ENCODE results near the gene ADGRA3. TPM values are rescaled to one million over a fixed set of nuclear protein-coding genes. Genes with fewer than 3 reads are reported as not detected.

ADGRA3 gene
- total and polyA plus RNA-seq, 2 of the 13 experiments (the other 11 are each of a cell fraction or from before 2014, with no cell fraction given) = 32.2 to 40.8 TPM

- TF ChIP-seq E2F5 (CRISPR knock-in tag; conservative IDR thresholded peaks at IDR 0.05) = no peak
- TF ChIP-seq, protein P1, sequence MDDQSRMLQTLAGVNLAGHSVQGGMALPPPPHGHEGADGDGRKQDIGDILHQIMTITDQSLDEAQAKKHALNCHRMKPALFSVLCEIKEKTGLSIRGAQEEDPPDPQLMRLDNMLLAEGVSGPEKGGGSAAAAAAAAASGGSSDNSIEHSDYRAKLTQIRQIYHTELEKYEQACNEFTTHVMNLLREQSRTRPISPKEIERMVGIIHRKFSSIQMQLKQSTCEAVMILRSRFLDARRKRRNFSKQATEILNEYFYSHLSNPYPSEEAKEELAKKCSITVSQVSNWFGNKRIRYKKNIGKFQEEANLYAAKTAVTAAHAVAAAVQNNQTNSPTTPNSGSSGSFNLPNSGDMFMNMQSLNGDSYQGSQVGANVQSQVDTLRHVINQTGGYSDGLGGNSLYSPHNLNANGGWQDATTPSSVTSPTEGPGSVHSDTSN (CRISPR knock-in tag; IDR thresholded peaks at IDR 0.05; ENCODE audit: borderline replicate concordance) = no peak
- 0 out of 2 replicates have a peak, but pooled peaks have one; percentile 47 for TF ChIP-seq FOXK1 (CRISPR knock-in tag; IDR thresholded peaks at IDR 0.05; ENCODE audit: borderline replicate concordance, low read depth)
- peak; percentile 52 for TF ChIP-seq NCOA2 (CRISPR knock-in tag; IDR thresholded peaks at IDR 0.05)
- TF ChIP-seq EP300 (IDR thresholded peaks at IDR 0.05; ENCODE audit: low read depth in 2 of 2, low read length in 2 of 2) = 0 out of 4 replicates have a peak, but pooled peaks of 1 of the 2 experiments have one; percentile 25
- TF ChIP-seq EP300 (CRISPR knock-in tag; IDR thresholded peaks at IDR 0.05; ENCODE audit: borderline replicate concordance) = no peak
Measured at GRCh38 chr4:22474636-22475310, 41.1 kb downstream of the ADGRA3 start (continued).

DNA sequence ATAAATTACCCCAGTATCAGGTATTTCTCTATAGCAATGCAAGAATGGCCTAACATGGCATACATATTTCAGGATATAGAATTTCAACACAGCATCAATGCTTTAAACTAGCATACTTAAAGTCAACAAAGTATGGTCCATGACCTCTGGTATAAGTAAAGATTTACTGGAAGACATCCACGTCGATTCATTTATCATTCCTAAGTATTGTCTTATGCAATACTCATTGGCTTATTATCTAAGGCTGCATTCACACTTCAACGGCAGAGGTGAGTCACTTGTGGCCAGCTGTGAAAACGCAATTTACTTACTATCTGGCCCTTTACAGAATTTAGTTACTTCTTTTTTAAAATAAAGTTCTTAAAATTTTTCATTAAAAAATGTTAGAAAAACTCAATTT is 42.6 kb downstream of the ADGRA3 start:
- H3K79me2 ChIP-seq (ENCODE audit: insufficient read depth, low read length) = peaks cover 44% of the 10 kb centered on the region
- POLR2A ChIA-PET = no interaction called here
- no peak overlapping the region for H3K4me3 ChIP-seq (replicated peaks in 1 of 3; ENCODE audit: insufficient read depth in 1 of 3, low read depth in 2 of 3, low read length in 3 of 3)
- no peak overlapping the region for H3K27ac ChIP-seq (ENCODE audit: extremely low read length, insufficient read depth, low read length)
- intact Hi-C loops (cut with micrococcal nuclease; ENCODE audit: unreplicated experiment) = no loop called here
- no peak for ATAC-seq
- H3K9ac ChIP-seq (ENCODE audit: insufficient read depth, low read depth, low read length) = no peak overlapping the region
- H3K4me1 ChIP-seq (ENCODE audit: insufficient read depth, low read length) = peaks cover 53% of the 10 kb centered on the region
- peaks cover 2 to 12% of the 10 kb centered on the region in 2 experiments; a peak in 4 of 5 replicates for H3K36me3 ChIP-seq (replicated peaks in 1 of 2; ENCODE audit: control insufficient read depth in 1 of 2, insufficient read depth in 2 of 2, low read length in 2 of 2)
- no peaks in the 10 kb centered on the region for H3K9me3 ChIP-seq (ENCODE audit: low read length)
- BruUV-seq (replicated peaks) = no TSS peak
- no peak for DNase-seq (ENCODE audit: low spot score)
- 86% methylated on average over 4 of the region's 4 CpGs for WGBS (ENCODE audit: low lambda C conversion rate)
- H3K4me2 ChIP-seq (ENCODE audit: low read depth, low read length) = no peak overlapping the region
- no peaks in the 10 kb centered on the region for H3K27me3 ChIP-seq (ENCODE audit: control insufficient read depth in 1 of 2, insufficient read depth in 2 of 2, low read length in 2 of 2)
- no peaks in the 10 kb centered on the region for H4K20me1 ChIP-seq (ENCODE audit: insufficient read depth, low read length)
- FAIRE-seq = no peak
- in situ Hi-C loops (cut with HindIII; ENCODE audit: extremely low pct_ligation_motif_present, low pct_unique_long_range_greater_than_20kb) = no loop called here
- no peak overlapping the region for H2AFZ ChIP-seq (ENCODE audit: low read length)
- CTCF ChIA-PET (ENCODE audit: low intra/inter-chr PET ratio, low total read pairs) = no interaction called here
- TF ChIP-seq SMAD9 (CRISPR knock-in tag; IDR thresholded peaks at IDR 0.05) (no peak), MTA3 (CRISPR knock-in tag; IDR thresholded peaks at IDR 0.05) (no peak), JUNB (CRISPR knock-in tag; IDR thresholded peaks at IDR 0.05; ENCODE audit: borderline replicate concordance) (no peak), ZSCAN25 (CRISPR knock-in tag; IDR thresholded peaks at IDR 0.05) (no peak), HDAC2 (CRISPR knock-in tag; IDR thresholded peaks at IDR 0.05) (no peak), CENPT (CRISPR knock-in tag; IDR thresholded peaks at IDR 0.05; ENCODE audit: low read depth) (no peak), JDP2 (CRISPR knock-in tag; IDR thresholded peaks at IDR 0.05; ENCODE audit: borderline replicate concordance) (no peak), ZNF205 (CRISPR knock-in tag; IDR thresholded peaks at IDR 0.05) (no peak), ZNF883 (CRISPR knock-in tag; IDR thresholded peaks at IDR 0.05; ENCODE audit: not compliant biosample characterization) (no peak), CREB1 (IDR thresholded peaks at IDR 0.05) (no peak), CREB1 (CRISPR knock-in tag; IDR thresholded peaks at IDR 0.05) (no peak), MEF2D (CRISPR knock-in tag; IDR thresholded peaks at IDR 0.05) (no peak), ZNF629 (CRISPR knock-in tag; conservative IDR thresholded peaks at IDR 0.05) (no peak), ZBTB2 (CRISPR knock-in tag; IDR thresholded peaks at IDR 0.05; ENCODE audit: low read depth) (no peak), NR2F1 (CRISPR knock-in tag; IDR thresholded peaks at IDR 0.05) (no peak)
